HCT116 (cell line): Measurements from ENCODE around the gene CASK. TPM values are rescaled to one million over a fixed set of nuclear protein-coding genes. Genes with fewer than 3 reads are reported as not detected.

Experiments used
- ATAC-seq: fragments of 200-7000 bp; cut with Tn5 transposase; 2 replicates; pipeline ENCODE4 v1.9.1; 2020; ENCODE audit warnings: mild to moderate bottlenecking, moderate library complexity
- BruUV-seq: library from RNA; stranded (reverse); fragments of 400-500 nt; replicated peaks from 2 replicates; lab custom pipeline; 2021; lab: Mats Ljungman, UMichigan
- CTCF ChIA-PET: fragments of 300-600 bp; sonication (Branson Sonifier 250); formaldehyde crosslinking; loops from one replicate; lab custom pipeline; 2021; ENCODE audit warnings: antibody characterized with exemption; lab: Charles Lee
- POLR2A ChIA-PET: fragments of 300-600, 350-600 bp; sonication (Branson Sonifier 250); formaldehyde crosslinking; loops from one replicate; lab custom pipeline; 2021; ENCODE audit warnings: antibody characterized with exemption; lab: Charles Lee
- RAD21 ChIA-PET, 2 experiments: fragments of 300-600 bp; sonication (Branson Sonifier 250); formaldehyde crosslinking; loops; one replicate each; lab custom pipeline; 2023; ENCODE audit warnings: low total read pairs in 2 of 2; ENCODE audit not compliant: uncharacterized antibody in 2 of 2, unreplicated experiment in 2 of 2, low non-redundant PET in 1 of 2; lab: Charles Lee
- DNase-seq: peaks from one replicate; pipeline ENCODE4 v3.0.0-alpha.2; 2010; ENCODE audit warnings: low read depth, low spot score
- H2AFZ ChIP-seq: fragments of 200-600 bp; shearing (Covaris generic), sonication (generic); 2 replicates; pipeline ENCODE4 v1.6.1; 2017; ENCODE audit warnings: low read depth, mixed run types, mixed read lengths, antibody characterized with exemption, low read length; ENCODE audit not compliant: poor library complexity, severe bottlenecking
- H3K27ac ChIP-seq: 2 replicates; pipeline ENCODE4 v1.5.1; 2012; ENCODE audit warnings: low read depth, low read length
- H3K27me3 ChIP-seq: fragments of 200-600 bp; sonication (generic); 2 replicates; pipeline ENCODE4 v1.6.1; 2016; ENCODE audit warnings: mixed run types, low read length, mixed read lengths; ENCODE audit not compliant: insufficient read depth
- H3K36me3 ChIP-seq, 2 experiments: fragments of 200-500 bp in 1 of 2; fragments of 200-600 bp in 1 of 2; sonication (Bioruptor generic) in 1 of 2; sonication (generic) in 1 of 2; 2 replicates each; pipeline versions ENCODE4 v1.5.1 to v1.6.1; 2014 to 2016; ENCODE audit warnings: low read length in 2 of 2, inconsistent platforms in 1 of 2, mixed read lengths in 1 of 2, mixed run types in 1 of 2; ENCODE audit not compliant: insufficient read depth in 2 of 2, control insufficient read depth in 1 of 2
- H3K4me1 ChIP-seq, 2 experiments: fragments of 200-600 bp in 1 of 2; sonication (generic) in 1 of 2; 2 replicates each; pipeline versions ENCODE4 v1.5.1 to v1.6.1; 2012 to 2017; ENCODE audit warnings: low read length in 2 of 2, inconsistent platforms in 1 of 2, mild to moderate bottlenecking in 1 of 2, mixed read lengths in 1 of 2, mixed run types in 1 of 2, moderate library complexity in 1 of 2; ENCODE audit not compliant: insufficient read depth in 2 of 2, control insufficient read depth in 1 of 2
- H3K4me2 ChIP-seq: fragments of 200-600 bp; sonication (generic); 2 replicates; pipeline ENCODE4 v1.6.1; 2017; ENCODE audit warnings: mixed run types, low read length, mixed read lengths
- H3K4me3 ChIP-seq, 2 experiments: fragments of 200-600 bp in 1 of 2; sonication (generic) in 1 of 2; replicated peaks in 1 of 2; 2 replicates each; pipeline ENCODE4 v1.5.1; 2011 to 2016; ENCODE audit warnings: low read length in 2 of 2, control low read depth in 1 of 2, low read depth in 1 of 2, mild to moderate bottlenecking in 1 of 2, mixed read lengths in 1 of 2, mixed run types in 1 of 2
- H3K79me2 ChIP-seq: fragments of 200-600 bp; sonication (generic); 2 replicates; pipeline ENCODE4 v1.6.1; 2017; ENCODE audit warnings: mild to moderate bottlenecking, mixed run types, low read length, moderate library complexity, mixed read lengths; ENCODE audit not compliant: insufficient read depth
- H3K9ac ChIP-seq: fragments of 200-600 bp; sonication (generic); 2 replicates; pipeline ENCODE4 v1.6.1; 2016; ENCODE audit warnings: low read length, mixed read lengths
- H3K9me2 ChIP-seq: fragments of 200-600 bp; sonication (generic), shearing (Covaris generic); 2 replicates; pipeline ENCODE4 v1.6.1; 2017; ENCODE audit warnings: mixed run types, mild to moderate bottlenecking, moderate library complexity; ENCODE audit not compliant: insufficient read depth
- H3K9me3 ChIP-seq, 2 experiments: fragments of 200-500 bp in 1 of 2; fragments of 200-600 bp in 1 of 2; sonication (Bioruptor generic) in 1 of 2; sonication (generic) in 1 of 2; 2 replicates each; pipeline ENCODE4 v1.6.1; 2014 to 2017; ENCODE audit warnings: low read length in 2 of 2, mixed read lengths in 2 of 2, inconsistent platforms in 1 of 2, low read depth in 1 of 2, mild to moderate bottlenecking in 1 of 2, mixed run types in 1 of 2, moderate library complexity in 1 of 2; ENCODE audit not compliant: control insufficient read depth in 1 of 2, insufficient read depth in 1 of 2
- H4K20me1 ChIP-seq: fragments of 200-600 bp; sonication (generic), shearing (Covaris generic); 2 replicates; pipeline ENCODE4 v1.6.1; 2017; ENCODE audit warnings: mixed run types, mild to moderate bottlenecking, moderate library complexity; ENCODE audit not compliant: insufficient read depth
- ATF3 ChIP-seq: IDR thresholded peaks from 2 replicates; pipeline ENCODE4 v1.6.1; 2012
- CEBPB ChIP-seq: IDR thresholded peaks from 2 replicates; pipeline ENCODE4 v1.6.1; 2012; ENCODE audit warnings: low read depth
- CTCF ChIP-seq, 3 experiments: fragments of 200-600 bp in 1 of 3; sonication (generic) in 1 of 3; IDR thresholded peaks in 2 of 3; conservative IDR thresholded peaks in 1 of 3; 2 replicates each; pipeline ENCODE4 v1.5.1; 2012 to 2017; ENCODE audit warnings: low read depth in 2 of 3, low read length in 2 of 3, antibody characterized with exemption in 1 of 3, borderline replicate concordance in 1 of 3, control low read depth in 1 of 3, mild to moderate bottlenecking in 1 of 3, mixed read lengths in 1 of 3, mixed run types in 1 of 3, moderate library complexity in 1 of 3; ENCODE audit not compliant: insufficient read depth in 1 of 3
- EGR1 ChIP-seq: IDR thresholded peaks from 2 replicates; pipeline ENCODE4 v1.6.1; 2012; ENCODE audit warnings: low read depth
- ELF1 ChIP-seq: IDR thresholded peaks from 2 replicates; pipeline ENCODE4 v1.6.1; 2012; ENCODE audit warnings: low read depth, borderline replicate concordance
- EZH2 ChIP-seq: fragments of 200-600 bp; sonication (generic); IDR thresholded peaks from 2 replicates; pipeline ENCODE4 v1.6.1; 2017; ENCODE audit warnings: antibody characterized with exemption, mixed run types
- FOSL1 ChIP-seq: IDR thresholded peaks from 2 replicates; pipeline ENCODE4 v1.6.1; 2012; ENCODE audit warnings: low read depth
- MAX ChIP-seq: IDR thresholded peaks from 2 replicates; pipeline ENCODE4 v1.6.1; 2012
- POLR2A ChIP-seq: IDR thresholded peaks from 2 replicates; pipeline ENCODE4 v1.7.0; 2011; ENCODE audit warnings: borderline replicate concordance; ENCODE audit not compliant: insufficient read depth, insufficient read length; ENCODE audit errors: extremely low read depth
- POLR2AphosphoS5 ChIP-seq: IDR thresholded peaks from 2 replicates; pipeline ENCODE4 v1.6.1; 2011; ENCODE audit warnings: mild to moderate bottlenecking, low read depth, low read length, moderate library complexity
- RAD21 ChIP-seq: IDR thresholded peaks from 2 replicates; pipeline ENCODE4 v1.6.1; 2012; ENCODE audit warnings: low read depth, mild to moderate bottlenecking
- SIN3A ChIP-seq: IDR thresholded peaks from 2 replicates; pipeline ENCODE4 v1.6.1; 2012; ENCODE audit warnings: low read depth
- SP1 ChIP-seq: IDR thresholded peaks from 2 replicates; pipeline ENCODE4 v1.6.1; 2012; ENCODE audit warnings: low read depth
- SRF ChIP-seq: IDR thresholded peaks from 2 replicates; pipeline ENCODE4 v1.6.1; 2012; ENCODE audit warnings: low read depth
- TCF7L2 ChIP-seq: IDR thresholded peaks from 2 replicates; pipeline ENCODE4 v1.7.0; 2011; ENCODE audit warnings: borderline replicate concordance, inconsistent platforms; ENCODE audit not compliant: insufficient read depth, insufficient read length; ENCODE audit errors: extremely low read depth
- YY1 ChIP-seq: IDR thresholded peaks from 2 replicates; pipeline ENCODE4 v1.6.1; 2011; ENCODE audit warnings: low read length, low read depth, moderate library complexity, mild to moderate bottlenecking; ENCODE audit not compliant: insufficient replicate concordance; ENCODE audit errors: extremely low read depth
- ZFX ChIP-seq: fragments of 450-650 bp; IDR thresholded peaks from 2 replicates; pipeline ENCODE4 v1.6.1; 2017
- ZNF274 ChIP-seq: fragments of 200-500 bp; sonication (Bioruptor generic); IDR thresholded peaks from 2 replicates; pipeline ENCODE4 v1.6.1; 2014; ENCODE audit warnings: mild to moderate bottlenecking, low read depth, low read length, inconsistent platforms
- intact Hi-C: fragments of 100-400 bp; cut with micrococcal nuclease; formaldehyde crosslinking; loops from 2 replicates; pipeline ENCODE4 v1.10.0; 2022
- total RNA-seq: library from RNA; stranded (reverse); gene quantifications from one replicate; pipeline ENCODE4 v1.2.1, GENCODE V29; 2021; ENCODE audit not compliant: unreplicated experiment

The CASK gene
- total RNA-seq, 1 experiment from 2014 or later: 39.0 TPM

- no peak overlapping the region for H3K4me2 ChIP-seq
- H3K79me2 ChIP-seq: peaks cover 56% of the 10 kb centered on the region
- BruUV-seq: no TSS peak
- no peaks in the 10 kb centered on the region for H3K27me3 ChIP-seq
- POLR2A ChIA-PET: no interaction called here
- H3K9ac ChIP-seq: no peak overlapping the region
- H3K4me3 ChIP-seq: no peak overlapping the region
- CTCF ChIA-PET: no interaction called here
- RAD21 ChIA-PET: no interaction called here
- H3K9me3 ChIP-seq: no peaks in the 10 kb centered on the region
- no peak overlapping the region for H2AFZ ChIP-seq
- no peaks in the 10 kb centered on the region for H3K9me2 ChIP-seq
- H3K4me1 ChIP-seq: peaks cover 2 to 25% of the 10 kb centered on the region in 2 experiments; a peak in 2 of 4 replicates
- no peaks in the 10 kb centered on the region for H4K20me1 ChIP-seq
- DNase-seq: no peak
- intact Hi-C loops: no loop called here
- TF ChIP-seq ATF3: no peak
- no peak for TF ChIP-seq SRF
- no peak for TF ChIP-seq EGR1
- no peak for TF ChIP-seq ELF1
- no peak for TF ChIP-seq ZFX
- no peak for TF ChIP-seq RAD21
- no peak for TF ChIP-seq POLR2AphosphoS5
- no peak for TF ChIP-seq CEBPB
- no peak for TF ChIP-seq EZH2
- TF ChIP-seq ZNF274: no peak
- TF ChIP-seq POLR2A: no peak
- no peak for TF ChIP-seq FOSL1
- no peak for TF ChIP-seq MAX
- no peak for TF ChIP-seq CTCF (IDR thresholded peaks at IDR 0.05 in 2 of 3, conservative IDR thresholded peaks at IDR 0.05 in 1 of 3; ENCODE audit: borderline replicate concordance in 1 of 3, insufficient read depth in 1 of 3, low read depth in 2 of 3, low read length in 2 of 3)
- TF ChIP-seq TCF7L2: no peak
- no peak for TF ChIP-seq YY1
- no peak for TF ChIP-seq SIN3A
- TF ChIP-seq SP1: no peak
- TF ChIP-seq, all 23 proteins: peak for 0
- ATAC-seq: no peak
- H3K27ac ChIP-seq: no peak overlapping the region
- H3K36me3 ChIP-seq: no peaks in the 10 kb centered on the region
These were observed 14.3 kb downstream of the CASK start for GRCh38 chrX:41909068-41909467.
